ENCODE measurements around the gene PLEKHM3.

The PLEKHM3 gene

GRCh38 chr2:207868855-207869596 lies 156.3 kb downstream of the PLEKHM3 start:
- FAIRE-seq, result peak; percentile 76
- DNase-seq (ENCODE audit: insufficient read length, low spot score), result no peak

DNA sequence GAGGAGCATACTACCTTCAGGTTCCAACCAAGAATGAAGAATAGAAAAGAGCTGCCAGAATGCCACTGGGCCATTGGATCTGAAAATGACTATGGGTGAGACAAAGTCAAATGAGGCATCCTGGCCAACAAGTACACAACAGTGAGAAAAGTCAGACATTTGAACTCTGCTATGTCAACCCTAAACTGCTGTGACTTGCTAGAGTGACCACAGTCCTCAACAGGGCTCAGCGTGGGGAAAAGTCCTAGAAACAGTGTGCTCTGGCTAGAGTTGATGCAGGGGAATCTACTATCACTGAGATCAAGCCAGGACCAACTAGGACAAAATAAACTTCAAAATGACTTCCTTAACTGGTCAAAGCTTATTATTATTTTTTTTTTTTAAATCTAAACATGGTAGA lies 157.4 kb downstream of the PLEKHM3 start:
- peak; percentile 33 for FAIRE-seq
- no peak for DNase-seq (ENCODE audit: insufficient read length, low spot score)

DNA sequence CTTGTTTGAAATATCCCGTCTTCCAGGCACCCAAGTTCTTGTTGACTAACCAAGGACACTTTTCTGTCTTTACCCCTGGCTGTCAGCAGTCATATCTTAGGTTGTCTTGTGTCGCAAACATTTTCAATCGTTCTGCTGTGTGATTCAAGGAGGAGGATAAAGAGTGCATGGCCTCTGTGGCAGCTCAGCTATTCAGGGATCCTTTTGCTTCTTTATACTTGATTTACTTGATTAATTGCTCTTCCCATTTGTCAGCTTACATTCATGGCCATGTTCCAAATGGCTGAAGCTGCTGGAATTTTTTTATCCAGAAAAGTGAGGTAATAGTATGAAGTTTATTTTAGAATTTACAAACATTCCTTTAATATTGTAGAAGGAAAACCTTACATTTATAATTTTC lies 158.3 kb downstream of the PLEKHM3 start:
- DNase-seq (ENCODE audit: insufficient read length, low spot score) (no peak), FAIRE-seq (no peak)

- DNase-seq (ENCODE audit: insufficient read length, low spot score), result no peak
- FAIRE-seq, result no peak
Measured at GRCh38 chr2:207865210-207865609, 160.1 kb downstream of the PLEKHM3 start.

GRCh38 chr2:207863345-207863744 lies 162.0 kb downstream of the PLEKHM3 start:
- FAIRE-seq, result no peak

GRCh38 chr2:207861789-207862188 lies 163.5 kb downstream of the PLEKHM3 start:
- FAIRE-seq, result no peak
- no peak for DNase-seq (ENCODE audit: insufficient read length, low spot score)

More at GRCh38 chr2:207863345-207863744, 162.0 kb downstream of the PLEKHM3 start:
- no peak for DNase-seq (ENCODE audit: insufficient read length, low spot score)

GRCh38 chr2:207860685-207861084 lies 164.6 kb downstream of the PLEKHM3 start:
- FAIRE-seq (no peak), DNase-seq (ENCODE audit: insufficient read length, low spot score) (no peak)

DNA sequence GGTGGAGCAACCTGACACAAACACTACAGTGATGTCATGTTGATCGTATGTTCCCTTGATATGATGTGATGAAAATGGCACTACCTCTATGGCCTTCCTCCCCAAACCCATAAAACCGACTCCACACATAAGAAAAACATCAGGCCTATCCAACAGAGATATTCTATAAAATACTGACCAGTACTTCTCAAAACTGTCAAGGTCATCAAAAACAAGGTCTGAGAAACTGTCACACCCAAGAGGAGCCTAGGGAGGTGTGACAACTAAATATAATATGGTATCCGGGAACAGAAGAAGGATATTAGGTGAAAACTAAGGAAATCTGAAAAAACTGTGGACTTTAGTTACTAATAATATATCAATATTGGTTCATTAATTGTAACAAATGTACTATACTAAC lies 169.7 kb downstream of the PLEKHM3 start:
- DNase-seq (ENCODE audit: insufficient read length, low spot score) (no peak), FAIRE-seq (no peak)

GRCh38 chr2:207854484-207855440 lies 170.6 kb downstream of the PLEKHM3 start:
- no peak for DNase-seq (ENCODE audit: insufficient read length, low spot score)
- FAIRE-seq, result no peak

DNA sequence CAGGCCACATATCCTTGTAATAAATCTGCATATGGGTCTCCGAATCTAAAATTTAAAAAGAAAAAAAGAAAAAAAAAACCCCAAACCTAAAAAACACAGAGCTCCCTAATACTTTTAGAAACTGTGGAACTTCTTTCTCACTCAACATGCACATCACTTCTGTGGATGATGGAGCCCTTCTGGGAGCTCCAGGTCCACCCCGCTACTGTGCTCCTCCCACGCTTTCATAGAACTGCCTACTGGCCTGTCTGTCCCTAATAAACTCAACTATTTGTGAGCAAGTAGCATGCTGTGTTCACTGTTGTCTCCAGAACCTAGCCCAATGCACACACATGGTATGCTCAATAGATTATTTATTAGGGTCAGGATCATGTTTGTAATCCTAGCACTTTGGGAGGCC lies 172.5 kb downstream of the PLEKHM3 start:
- FAIRE-seq, result no peak

GRCh38 chr2:207849443-207849842 lies 175.9 kb downstream of the PLEKHM3 start:
- DNase-seq (ENCODE audit: insufficient read length, low spot score), result no peak
- no peak for FAIRE-seq

More for the DNA sequence above, 172.5 kb downstream of the PLEKHM3 start:
- no peak for DNase-seq (ENCODE audit: insufficient read length, low spot score)

DNA sequence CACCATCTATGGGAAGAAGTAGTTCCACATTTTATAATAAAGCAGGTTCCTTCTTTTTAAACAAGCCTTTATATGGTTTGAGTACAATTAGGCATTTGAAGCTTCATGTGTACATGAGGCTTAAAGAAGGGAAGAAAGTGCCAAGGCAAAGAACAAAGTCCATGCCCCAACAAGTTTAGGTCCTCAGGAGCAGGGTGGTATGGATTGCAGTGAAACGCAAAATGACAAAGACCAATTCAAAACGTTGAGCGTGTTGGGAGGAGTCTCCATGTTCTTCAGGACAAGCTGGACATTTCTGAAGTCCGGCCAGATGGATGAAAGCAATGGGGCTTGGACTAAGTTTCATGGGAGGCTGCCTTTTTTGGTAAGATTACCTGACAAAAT lies 176.8 kb downstream of the PLEKHM3 start:
- no peak for FAIRE-seq

DNA sequence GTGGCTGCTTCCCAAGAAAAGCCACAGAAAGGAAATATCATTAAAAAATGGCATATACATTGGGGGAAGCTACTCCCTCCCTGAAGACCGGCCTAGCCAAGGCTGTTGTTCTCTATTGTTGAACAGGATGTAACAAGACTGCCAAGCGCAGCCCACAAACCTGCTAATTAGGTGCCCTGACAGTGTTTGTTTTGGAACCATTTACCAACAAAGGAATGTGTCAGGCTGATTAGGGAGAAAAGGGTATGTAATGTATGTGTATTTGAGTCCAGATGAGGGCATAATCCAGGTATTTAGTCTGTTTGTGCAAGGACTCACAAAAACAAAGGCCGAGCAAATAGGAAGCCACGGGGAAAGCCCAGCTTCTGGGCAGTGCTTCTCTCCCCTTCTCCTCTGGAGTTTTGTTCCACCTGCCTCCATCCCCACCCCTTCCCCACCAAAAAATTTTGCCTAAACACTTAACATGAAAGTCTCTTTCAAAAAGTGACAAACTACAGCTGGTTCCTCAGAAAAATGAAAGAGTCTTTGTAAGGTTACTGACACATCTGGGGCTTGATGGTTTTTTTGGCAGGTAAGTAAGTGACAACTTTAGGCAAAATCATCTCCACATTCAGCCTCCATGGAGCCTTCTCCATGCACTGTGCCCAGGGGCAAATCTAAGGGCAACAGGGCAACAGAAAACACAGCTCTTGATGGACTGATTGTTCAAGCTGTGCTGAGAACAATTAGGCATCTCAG lies 177.4 kb downstream of the PLEKHM3 start:
- DNase-seq (ENCODE audit: insufficient read length, low spot score) (no peak), FAIRE-seq (peak; percentile 11)

More for the DNA sequence above, 176.8 kb downstream of the PLEKHM3 start:
- no peak for DNase-seq (ENCODE audit: insufficient read length, low spot score)

- DNase-seq (ENCODE audit: insufficient read length, low spot score) (no peak), FAIRE-seq (no peak)
Measured at GRCh38 chr2:207847098-207847806, 178.1 kb downstream of the PLEKHM3 start.

DNA sequence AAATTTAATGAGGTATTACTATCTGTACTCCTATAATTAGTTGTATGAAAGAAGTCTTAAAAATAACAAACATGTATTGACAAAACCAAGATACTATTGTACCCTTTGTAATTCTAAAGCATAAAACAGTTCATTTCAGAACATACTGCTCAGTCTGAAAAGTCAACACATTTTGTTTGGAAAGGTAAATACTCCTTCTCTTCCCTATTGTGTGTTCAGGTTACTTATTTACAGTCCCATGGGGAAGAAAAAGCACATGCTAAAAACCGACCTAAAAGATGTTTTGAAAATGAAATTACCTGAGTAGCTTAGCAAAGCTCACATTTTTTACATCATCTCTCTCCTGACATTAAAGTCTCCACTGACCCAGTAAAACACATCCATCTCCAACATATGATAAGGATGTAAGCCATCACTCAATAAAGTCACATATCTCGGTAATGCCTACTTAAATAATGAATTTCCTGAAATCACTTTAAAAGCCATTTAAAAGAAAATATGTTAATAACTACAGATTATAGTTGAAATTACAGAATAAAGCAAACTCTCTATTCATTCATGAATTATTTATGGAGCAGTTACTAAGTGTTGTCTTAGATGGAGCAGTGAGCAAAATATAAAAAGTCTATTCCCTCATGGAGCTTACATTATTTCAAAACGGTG lies 180.0 kb downstream of the PLEKHM3 start:
- FAIRE-seq (no peak), DNase-seq (ENCODE audit: insufficient read length, low spot score) (no peak)

DNA sequence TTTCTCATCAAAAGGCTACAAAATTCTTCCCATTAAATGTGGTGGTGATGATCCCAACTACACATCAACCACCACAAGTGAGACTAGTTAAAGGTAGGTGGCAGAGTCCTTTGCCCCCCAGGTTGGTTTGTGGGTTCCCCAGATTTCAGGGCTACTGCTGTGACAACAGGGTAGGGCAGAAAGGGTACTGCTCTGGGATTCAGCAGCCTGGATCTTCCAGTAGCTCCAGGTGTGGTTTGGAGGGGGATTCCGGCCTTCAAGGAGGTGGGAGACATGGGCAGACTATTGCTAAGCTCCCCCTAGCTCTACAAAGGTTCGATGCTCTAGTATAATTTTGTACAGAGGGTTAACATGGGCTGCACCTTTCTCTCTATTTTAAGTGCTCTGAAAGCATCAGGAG lies 180.7 kb downstream of the PLEKHM3 start:
- DNase-seq (ENCODE audit: insufficient read length, low spot score) (no peak), FAIRE-seq (no peak)

DNA sequence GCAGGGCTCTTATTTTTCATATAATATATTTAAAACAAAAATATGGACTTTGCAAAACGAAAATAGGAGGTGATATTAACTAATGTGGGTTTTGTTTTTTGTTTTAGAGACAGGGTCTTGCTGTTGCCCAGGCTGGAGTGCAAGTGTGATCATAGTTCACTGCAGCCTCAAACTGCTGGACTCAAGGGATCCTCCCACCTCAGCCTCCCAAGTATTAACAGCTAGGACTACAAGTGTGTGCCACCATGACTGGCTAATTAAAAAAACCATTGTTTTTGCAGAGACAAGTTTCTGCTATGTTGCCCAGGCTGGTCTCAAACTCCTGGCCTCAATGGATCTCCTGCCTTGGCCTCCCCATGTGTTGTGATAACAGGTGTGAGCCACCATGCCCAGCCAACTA lies 185.2 kb downstream of the PLEKHM3 start:
- no peak for DNase-seq (ENCODE audit: insufficient read length, low spot score)
- FAIRE-seq, result no peak

- no peak for FAIRE-seq
- DNase-seq (ENCODE audit: insufficient read length, low spot score), result no peak
Measured at GRCh38 chr2:207839575-207839974, 185.8 kb downstream of the PLEKHM3 start.

DNA sequence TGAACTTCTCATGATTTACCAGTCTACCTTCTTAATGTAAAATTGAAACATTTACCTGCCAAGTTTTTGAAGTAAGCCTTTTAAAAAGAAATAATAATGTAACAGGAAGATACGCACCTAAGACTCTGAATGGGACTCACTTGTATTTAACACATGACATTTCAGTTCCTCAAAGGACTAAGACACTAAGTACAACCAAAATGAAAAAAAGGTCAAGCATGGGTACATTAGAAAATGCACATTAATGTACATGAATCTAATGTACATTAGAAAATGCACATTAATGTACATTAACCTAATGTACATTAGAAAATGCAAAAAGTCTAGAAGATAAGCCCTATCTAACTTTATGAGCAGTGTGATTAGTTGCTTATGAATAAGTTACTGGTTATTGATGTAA lies 186.3 kb downstream of the PLEKHM3 start:
- DNase-seq (ENCODE audit: insufficient read length, low spot score) (no peak), FAIRE-seq (no peak)

Data from GM19239 (cell line).